Measurements from ENCODE around the gene CASP8AP2. TPM values are rescaled to one million over a fixed set of nuclear protein-coding genes. Genes with fewer than 3 reads are reported as not detected.

The CASP8AP2 gene
- total and polyA plus RNA-seq, 2 experiments from 2014 or later, result 9.3 to 20.4 TPM

- WGBS, 2 experiments (ENCODE audit: low coverage in 1 of 2, low lambda C conversion rate in 2 of 2, missing lambda C conversion rate in 2 of 2), result 97 to 100% methylated on average over 6 of the region's 6 CpGs
- no peak overlapping the region for H3K9ac ChIP-seq
- H3K79me2 ChIP-seq (ENCODE audit: insufficient read depth), result no peaks in the 10 kb centered on the region
Observed at GRCh38 chr6:89866024-89866678, 36.5 kb downstream of the CASP8AP2 start.

GRCh38 chr6:89873721-89874120 is 44.0 kb downstream of the CASP8AP2 start:
- H3K9ac ChIP-seq, result no peak overlapping the region
- in situ Hi-C loops (cut with MboI), result no loop called here
- no peaks in the 10 kb centered on the region for H3K79me2 ChIP-seq (ENCODE audit: insufficient read depth)
- no peak overlapping the region for H2AFZ ChIP-seq
- H3K27ac ChIP-seq, result no peak overlapping the region
- H3K27me3 ChIP-seq (replicated peaks; ENCODE audit: insufficient read depth), result no peaks in the 10 kb centered on the region
- H3K4me3 ChIP-seq, result no peak overlapping the region
- TF ChIP-seq EZH2phosphoT487 (IDR thresholded peaks at IDR 0.05; ENCODE audit: insufficient read depth, low read depth), result no peak
- no peak for TF ChIP-seq EZH2 (IDR thresholded peaks at IDR 0.05; ENCODE audit: insufficient read depth, poor library complexity, severe bottlenecking)
- H3K9me3 ChIP-seq (ENCODE audit: low read depth), result no peaks in the 10 kb centered on the region
- no peaks in the 10 kb centered on the region for H4K20me1 ChIP-seq (ENCODE audit: insufficient read depth)
- H3K4me2 ChIP-seq (ENCODE audit: unreplicated experiment), result no peak overlapping the region
- no peak for DNase-seq
- H3F3A ChIP-seq (ENCODE audit: insufficient read depth), result 0 out of 2 replicates have a peak, but pooled peaks cover 3% of the 10 kb centered on the region
- H3K36me3 ChIP-seq (ENCODE audit: low read depth), result peaks cover 3% of the 10 kb centered on the region; the same call in 1 of the 2 replicates
- H3K9me2 ChIP-seq (ENCODE audit: insufficient read depth), result no peaks in the 10 kb centered on the region
- H3K4me1 ChIP-seq (ENCODE audit: insufficient read depth), result no peaks in the 10 kb centered on the region

More at GRCh38 chr6:89866024-89866678, 36.5 kb downstream of the CASP8AP2 start:
- TF ChIP-seq EZH2phosphoT487 (IDR thresholded peaks at IDR 0.05; ENCODE audit: insufficient read depth, low read depth) (no peak), EZH2 (IDR thresholded peaks at IDR 0.05; ENCODE audit: insufficient read depth, poor library complexity, severe bottlenecking) (no peak)
- Histone ChIP-seq H3K9me2 (ENCODE audit: insufficient read depth) (0 out of 2 replicates have a peak, but pooled peaks cover 4% of the 10 kb centered on the region), H3K4me2 (ENCODE audit: unreplicated experiment) (no peak overlapping the region), H4K20me1 (ENCODE audit: insufficient read depth) (no peaks in the 10 kb centered on the region), H3K4me1 (ENCODE audit: insufficient read depth) (no peaks in the 10 kb centered on the region), H3K36me3 (ENCODE audit: low read depth) (peaks cover 39% of the 10 kb centered on the region), H3K4me3 (no peak overlapping the region), H3K27me3 (replicated peaks; ENCODE audit: insufficient read depth) (no peaks in the 10 kb centered on the region), H3K27ac (no peak overlapping the region), H3F3A (ENCODE audit: insufficient read depth) (no peaks in the 10 kb centered on the region), H3K9me3 (ENCODE audit: low read depth) (no peaks in the 10 kb centered on the region), H2AFZ (no peak overlapping the region)
- in situ Hi-C loops (cut with MboI), result no loop called here
- DNase-seq, result no peak

GRCh38 chr6:89874438-89874837 is 44.8 kb downstream of the CASP8AP2 start:
- H3F3A ChIP-seq (ENCODE audit: insufficient read depth), result 0 out of 2 replicates have a peak, but pooled peaks cover 3% of the 10 kb centered on the region
- H3K4me1 ChIP-seq (ENCODE audit: insufficient read depth), result no peaks in the 10 kb centered on the region
- H2AFZ ChIP-seq, result no peak overlapping the region
- TF ChIP-seq EZH2phosphoT487 (IDR thresholded peaks at IDR 0.05; ENCODE audit: insufficient read depth, low read depth), result no peak
- no peak for TF ChIP-seq EZH2 (IDR thresholded peaks at IDR 0.05; ENCODE audit: insufficient read depth, poor library complexity, severe bottlenecking)
- WGBS, 2 experiments (ENCODE audit: low coverage in 1 of 2, low lambda C conversion rate in 2 of 2, missing lambda C conversion rate in 2 of 2), result 97 to 98% methylated on average over 3 of the region's 3 CpGs
- H4K20me1 ChIP-seq (ENCODE audit: insufficient read depth), result no peaks in the 10 kb centered on the region
- no peaks in the 10 kb centered on the region for H3K9me2 ChIP-seq (ENCODE audit: insufficient read depth)
- no peaks in the 10 kb centered on the region for H3K27me3 ChIP-seq (replicated peaks; ENCODE audit: insufficient read depth)
- in situ Hi-C loops (cut with MboI), result no loop called here
- no peaks in the 10 kb centered on the region for H3K9me3 ChIP-seq (ENCODE audit: low read depth)
- no peak overlapping the region for H3K27ac ChIP-seq
- no peak overlapping the region for H3K4me3 ChIP-seq
- H3K4me2 ChIP-seq (ENCODE audit: unreplicated experiment), result no peak overlapping the region
- H3K9ac ChIP-seq, result no peak overlapping the region
- peaks cover 3% of the 10 kb centered on the region; the same call in 1 of the 2 replicates for H3K36me3 ChIP-seq (ENCODE audit: low read depth)
- H3K79me2 ChIP-seq (ENCODE audit: insufficient read depth), result no peaks in the 10 kb centered on the region
- no peak for DNase-seq

GRCh38 chr6:89886378-89887120 is 56.9 kb downstream of the CASP8AP2 start:
- H3K27ac ChIP-seq, result no peak overlapping the region
- TF ChIP-seq EZH2 (IDR thresholded peaks at IDR 0.05; ENCODE audit: insufficient read depth, poor library complexity, severe bottlenecking) (no peak), EZH2phosphoT487 (IDR thresholded peaks at IDR 0.05; ENCODE audit: insufficient read depth, low read depth) (no peak)
- no peaks in the 10 kb centered on the region for H3K9me2 ChIP-seq (ENCODE audit: insufficient read depth)
- H3K27me3 ChIP-seq (replicated peaks; ENCODE audit: insufficient read depth), result peaks cover 14% of the 10 kb centered on the region; the same call in 1 of the 2 replicates
- H3F3A ChIP-seq (ENCODE audit: insufficient read depth), result no peaks in the 10 kb centered on the region
- no peaks in the 10 kb centered on the region for H4K20me1 ChIP-seq (ENCODE audit: insufficient read depth)
- DNase-seq, result no peak
- no peak overlapping the region for H3K4me2 ChIP-seq (ENCODE audit: unreplicated experiment)
- 87 to 93% methylated on average over 33 to 44 of the region's 44 CpGs for WGBS, 2 experiments (ENCODE audit: low coverage in 1 of 2, low lambda C conversion rate in 2 of 2, missing lambda C conversion rate in 2 of 2)
- no peak overlapping the region for H3K4me3 ChIP-seq
- in situ Hi-C loops (cut with MboI), result no loop called here
- no peaks in the 10 kb centered on the region for H3K79me2 ChIP-seq (ENCODE audit: insufficient read depth)
- H3K9me3 ChIP-seq (ENCODE audit: low read depth), result no peaks in the 10 kb centered on the region
- no peak overlapping the region for H3K9ac ChIP-seq
- no peaks in the 10 kb centered on the region for H3K4me1 ChIP-seq (ENCODE audit: insufficient read depth)
- H2AFZ ChIP-seq, result no peak overlapping the region
- no peaks in the 10 kb centered on the region for H3K36me3 ChIP-seq (ENCODE audit: low read depth)

All from GM23248 (cell line).